H7 (cell line): ENCODE measurements around the gene APOM. TPM values are rescaled to one million over a fixed set of nuclear protein-coding genes. Genes with fewer than 3 reads are reported as not detected.

Experiments
- DNase-seq: peaks from one replicate; pipeline ENCODE4 v3.0.0; 2012
- H3K27me3 ChIP-seq: 2 replicates; pipeline ENCODE4 v1.6.0; 2011; ENCODE audit warnings: mild to moderate bottlenecking, low read length; ENCODE audit not compliant: control insufficient read depth, insufficient read depth
- H3K36me3 ChIP-seq: replicated peaks from 2 replicates; pipeline ENCODE4 v1.5.1; 2011; ENCODE audit warnings: low read length; ENCODE audit not compliant: control insufficient read depth, insufficient read depth
- H3K4me3 ChIP-seq: 2 replicates; pipeline ENCODE4 v1.5.1; 2011; ENCODE audit warnings: low read depth, mild to moderate bottlenecking, control low read depth, low read length, moderate library complexity; ENCODE audit not compliant: insufficient read depth
- total RNA-seq: library from RNA; depleted of rRNA; stranded (reverse); fragments of >200 nt; shearing (Covaris generic); gene quantifications from 2 replicates; pipeline ENCODE4 v1.2.3, GENCODE V29; 2014

Gene APOM
- total RNA-seq, 1 experiment from 2014 or later, result 3.3 TPM

- H3K36me3 ChIP-seq, result peaks cover 8% of the 10 kb centered on the region
- DNase-seq, result no peak
- no peak overlapping the region for H3K4me3 ChIP-seq
- H3K27me3 ChIP-seq, result peaks cover 6% of the 10 kb centered on the region
Observed at GRCh38 chr6:31676322-31676903, 20.7 kb downstream of the APOM start.

GRCh38 chr6:31676904-31677303 is 21.2 kb downstream of the APOM start:
- Histone ChIP-seq H3K27me3 (peaks cover 11% of the 10 kb centered on the region), H3K4me3 (no peak overlapping the region), H3K36me3 (peaks cover 4% of the 10 kb centered on the region)
- DNase-seq, result no peak

DNA sequence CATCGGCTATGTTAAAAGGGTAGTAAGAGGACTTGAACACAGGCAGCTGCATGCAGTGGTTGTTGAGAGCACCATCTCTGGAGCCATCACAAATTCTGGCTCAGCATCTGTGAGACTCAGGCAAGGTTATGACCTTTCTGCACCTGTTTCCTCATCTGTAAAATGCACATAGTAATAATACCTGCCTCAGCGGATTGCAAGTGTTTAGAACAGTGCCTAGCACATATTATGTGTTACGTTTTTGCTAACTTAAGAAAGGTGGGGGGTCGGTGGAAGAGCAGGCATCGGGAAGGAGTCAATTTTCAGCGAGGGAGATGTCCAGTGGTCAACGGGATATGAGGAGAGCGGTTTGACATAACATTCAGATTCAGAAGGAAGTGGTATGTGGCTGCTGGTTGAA is 22.3 kb downstream of the APOM start:
- Histone ChIP-seq H3K36me3 (no peaks in the 10 kb centered on the region), H3K4me3 (no peak overlapping the region), H3K27me3 (peaks cover 17% of the 10 kb centered on the region)
- no peak for DNase-seq

DNA sequence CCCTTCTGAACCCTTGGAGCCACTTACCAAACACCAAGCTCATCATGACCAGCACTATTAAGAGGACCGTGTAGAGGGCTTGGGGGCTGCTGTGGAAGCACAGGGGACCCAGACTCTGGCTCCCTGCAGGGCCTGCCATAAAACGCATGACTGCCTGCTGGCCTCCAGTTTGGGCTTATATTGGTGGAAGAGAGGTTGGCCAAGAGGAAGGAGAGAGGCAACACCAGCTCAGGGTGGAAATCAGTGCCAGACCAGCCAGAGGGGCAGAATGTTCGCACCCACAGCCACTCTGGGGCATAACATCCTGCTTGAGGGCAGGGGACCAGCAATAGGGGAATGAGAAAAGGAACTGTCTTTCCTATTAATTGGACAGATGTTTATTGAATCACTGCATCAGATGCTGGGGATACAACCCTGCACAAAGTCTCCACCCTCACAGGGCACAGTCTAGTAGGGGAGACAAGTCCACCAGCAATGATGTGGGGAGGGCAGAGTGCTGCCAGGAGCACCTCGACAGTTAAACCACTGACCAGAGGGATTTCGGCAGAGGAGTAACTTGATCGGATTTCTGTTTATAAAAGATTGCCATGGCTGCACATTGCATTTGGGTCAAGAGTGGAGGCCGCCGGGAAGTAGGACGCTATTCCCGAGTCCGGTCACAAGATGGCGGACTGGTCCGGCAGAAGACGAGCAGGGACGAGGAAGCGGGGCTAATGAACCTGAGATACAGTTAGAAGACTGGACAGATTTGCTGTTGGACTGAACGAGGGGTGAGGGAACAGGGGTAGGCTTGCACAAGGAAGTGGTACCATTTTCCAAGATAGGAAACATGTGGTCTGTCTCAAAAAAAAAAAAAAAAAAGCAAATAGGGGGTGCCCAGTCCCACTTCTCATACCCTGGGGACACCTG is 24.8 kb downstream of the APOM start, which contains the start of gene LY6G5C:
TSS of gene LY6G5C (minus strand) at position 842 of the 909 bp plus-strand sequence. CDS start at position 148, 694 bp downstream.
- Histone ChIP-seq H3K4me3 (peak within 1 kb of the TSS; percentile 38), H3K27me3 (peaks cover 17% of the 10 kb centered on the region), H3K36me3 (no peaks in the 10 kb centered on the region)
- DNase-seq, result peak; percentile 81

GRCh38 chr6:31681135-31681671 is 25.5 kb downstream of the APOM start:
- Histone ChIP-seq H3K36me3 (no peaks in the 10 kb centered on the region; the same call in 1 of the 2 replicates), H3K27me3 (peaks cover 17% of the 10 kb centered on the region), H3K4me3 (peak overlapping the region; percentile 38)
- peak; percentile 86 for DNase-seq

GRCh38 chr6:31683591-31683990 is 27.9 kb downstream of the APOM start:
- Histone ChIP-seq H3K4me3 (peak overlapping the region; percentile 47; the same call in 1 of the 2 replicates), H3K36me3 (peaks cover 3% of the 10 kb centered on the region), H3K27me3 (peaks cover 17% of the 10 kb centered on the region)
- no peak for DNase-seq

DNA sequence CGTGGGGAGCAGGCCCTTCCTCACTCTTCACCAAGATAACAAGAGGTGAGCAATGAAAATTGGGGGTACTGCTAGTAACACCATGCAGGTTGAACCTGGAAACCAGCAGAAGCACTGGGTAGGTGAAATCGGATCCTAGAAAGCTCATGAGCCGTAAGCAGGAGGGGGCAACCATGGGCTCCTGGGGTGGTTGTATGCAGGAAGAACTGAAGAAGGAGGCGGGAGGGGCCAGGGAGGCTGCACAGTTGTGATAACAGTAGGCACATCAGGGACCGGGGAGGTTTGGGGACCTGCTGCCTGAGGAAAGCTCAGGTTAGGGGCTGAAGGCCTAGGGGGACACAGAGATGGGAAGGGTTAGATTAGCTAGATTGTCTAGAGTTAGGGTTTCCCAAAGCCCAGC is 30.8 kb downstream of the APOM start:
- peaks cover 11% of the 10 kb centered on the region for H3K36me3 ChIP-seq
- no peak for DNase-seq
- peaks cover 10% of the 10 kb centered on the region for H3K27me3 ChIP-seq
- H3K4me3 ChIP-seq, result no peak overlapping the region

DNA sequence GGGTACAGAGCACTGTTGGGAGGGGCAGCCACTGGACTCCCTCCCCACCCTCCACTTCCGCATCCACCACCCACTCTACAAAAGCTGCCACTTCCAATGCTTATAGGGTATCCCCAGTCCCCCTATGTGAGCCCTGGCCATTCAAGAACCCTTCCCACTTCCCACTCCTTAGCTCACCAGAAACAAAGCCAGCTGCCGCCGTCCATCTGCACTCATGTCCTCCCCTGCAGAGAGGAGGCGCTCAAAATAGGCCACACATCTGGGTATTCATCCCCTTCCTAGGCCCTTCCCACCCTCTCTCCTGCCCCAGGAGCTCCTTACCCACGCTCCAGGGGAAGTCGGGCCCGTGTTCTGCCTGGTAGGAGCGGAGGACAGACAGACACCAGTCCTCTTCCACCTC is 31.6 kb downstream of the APOM start:
- Histone ChIP-seq H3K27me3 (peaks cover 2% of the 10 kb centered on the region; the same call in 1 of the 2 replicates), H3K4me3 (no peak overlapping the region), H3K36me3 (peaks cover 11% of the 10 kb centered on the region)
- no peak for DNase-seq

DNA sequence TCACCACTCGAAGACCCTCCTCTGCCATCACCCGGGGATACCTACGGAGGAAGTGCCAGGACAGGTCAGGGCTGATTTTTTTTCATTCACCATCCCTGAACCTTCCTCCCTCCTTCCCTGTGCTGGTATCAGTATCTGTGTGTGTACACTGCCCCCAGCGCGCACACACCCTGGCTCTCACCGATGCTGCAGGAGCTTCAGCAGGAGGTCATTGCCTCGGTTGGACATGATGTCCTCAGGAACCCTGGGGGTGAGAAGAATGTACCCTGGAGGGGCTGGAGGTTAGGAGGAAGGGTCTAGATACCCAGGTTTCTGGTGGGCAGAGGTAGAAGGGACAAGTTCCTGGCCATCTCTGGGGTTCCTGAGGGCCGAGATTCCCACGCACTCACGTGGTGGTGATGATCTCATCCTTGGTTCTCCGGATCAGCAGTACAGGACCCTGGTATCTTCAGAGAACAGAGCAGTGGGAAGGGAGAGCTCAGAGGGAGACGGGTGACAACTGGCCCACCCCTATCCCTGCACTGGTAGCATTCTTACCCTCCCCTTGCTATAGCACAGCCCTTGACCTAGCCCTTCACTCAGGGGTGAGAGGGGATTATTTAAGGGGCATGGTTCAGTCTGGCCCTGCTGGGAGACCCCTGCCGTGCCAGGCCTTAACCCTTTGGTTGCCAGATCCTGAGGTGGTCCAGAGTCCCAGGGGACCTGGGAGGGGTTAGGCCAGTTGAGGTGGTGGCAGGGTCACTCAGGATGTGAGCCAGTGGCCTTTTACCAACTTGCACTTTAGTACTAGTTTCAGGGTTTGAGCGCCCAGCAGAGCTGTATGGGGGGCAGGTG is 32.4 kb downstream of the APOM start:
- DNase-seq, result peak; percentile 55
- Histone ChIP-seq H3K27me3 (no peaks in the 10 kb centered on the region), H3K36me3 (peaks cover 13% of the 10 kb centered on the region), H3K4me3 (no peak overlapping the region)

DNA sequence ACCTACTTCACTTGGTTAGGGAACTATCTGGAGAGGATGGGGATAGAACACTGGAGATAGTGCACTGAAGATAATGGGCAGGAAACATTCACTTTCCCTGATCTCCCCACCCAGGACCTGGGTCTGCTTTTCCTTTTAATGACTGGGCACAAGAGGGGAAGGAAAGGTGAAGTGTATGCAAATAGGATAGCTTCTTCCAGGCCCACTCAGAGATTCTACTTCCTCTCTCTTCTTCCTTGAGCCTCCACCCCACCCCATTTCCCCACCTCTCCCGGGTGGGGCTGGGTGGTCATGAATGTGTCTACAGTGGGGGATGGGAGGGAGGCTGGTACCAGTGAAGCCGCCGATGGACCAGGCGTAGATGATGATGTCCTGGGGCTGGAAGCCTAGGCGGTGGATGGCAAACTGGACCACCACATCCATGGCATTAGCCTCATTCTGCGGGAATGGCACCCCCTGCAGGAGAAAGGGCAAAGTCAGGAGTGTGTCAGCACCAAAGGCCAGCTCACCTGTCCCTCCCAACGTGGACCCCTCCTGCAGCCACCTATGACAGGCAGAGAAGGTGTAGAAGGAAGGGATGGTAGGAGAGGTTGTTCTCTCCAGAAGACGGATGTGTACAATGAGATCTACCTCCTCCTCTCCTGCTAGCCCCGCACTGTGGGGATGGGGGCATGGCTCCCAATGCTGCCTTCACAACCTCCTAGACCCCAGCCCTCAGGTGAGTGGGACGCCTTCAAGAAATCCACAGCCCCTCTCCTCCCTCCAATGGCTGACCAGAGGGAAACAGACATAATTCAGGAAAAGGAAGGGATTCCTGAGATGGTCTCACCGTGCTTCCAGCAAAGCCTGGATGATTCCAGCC is 33.8 kb downstream of the APOM start:
- peak; percentile 81 for DNase-seq
- no peaks in the 10 kb centered on the region for H3K27me3 ChIP-seq
- H3K36me3 ChIP-seq, result peaks cover 15% of the 10 kb centered on the region
- no peak overlapping the region for H3K4me3 ChIP-seq

- peaks cover 18% of the 10 kb centered on the region for H3K36me3 ChIP-seq
Observed at GRCh38 chr6:31690231-31691077, 34.8 kb downstream of the APOM start.

GRCh38 chr6:31691078-31691463 is 35.4 kb downstream of the APOM start:
- no peaks in the 10 kb centered on the region for H3K27me3 ChIP-seq
- no peak for DNase-seq
- peaks cover 18% of the 10 kb centered on the region for H3K36me3 ChIP-seq
- no peak overlapping the region for H3K4me3 ChIP-seq

More at GRCh38 chr6:31690231-31691077, 34.8 kb downstream of the APOM start:
- no peaks in the 10 kb centered on the region for H3K27me3 ChIP-seq
- no peak overlapping the region for H3K4me3 ChIP-seq
- DNase-seq, result no peak
